Frontal cortex (tissue), 4 donors: Measurements from ENCODE around the gene ZNF215. TPM values are rescaled to one million over a fixed set of nuclear protein-coding genes. Genes with fewer than 3 reads are reported as not detected.
"Not testable (repeated sequence)": the region's sequence is repeated elsewhere in the genome, so short reads cannot be mapped to it uniquely, and the experiment has no call there.

Experiments
- DNase-seq, 2 donors: peaks; one replicate each; pipeline ENCODE4 v3.0.0; 2012; ENCODE audit warnings: low spot score in 2 of 2
- FAIRE-seq: peaks from 2 replicates; lab custom pipeline; 2012; peaks lifted over from hg19 to GRCh38; lab: Jason Lieb, UNC
- total RNA-seq: library from RNA; depleted of rRNA; stranded (reverse); fragments of >200 nt; gene quantifications from one replicate; pipeline ENCODE4 v1.2.3, GENCODE V29; 2014
- donor health status: control.
- donor health status: control.
- donor health status: control.

ZNF215 gene
- 5.3 TPM for total RNA-seq

- DNase-seq (peak in 1 of 2 donors; percentile 25), FAIRE-seq (no peak)
Observed at GRCh38 chr11:6926208-6927029, at the start of gene ZNF215. TSS of gene ZNF215 (plus strand) at chr11:6926426. CDS start at chr11:6932273, 5,847 bp downstream.

- no peak for FAIRE-seq
Observed at GRCh38 chr11:6876914-6877313, 49.3 kb upstream of the ZNF215 start.

GRCh38 chr11:6882751-6883150 lies 43.5 kb upstream of the ZNF215 start:
- no peak for DNase-seq
- FAIRE-seq: no peak

More at GRCh38 chr11:6876914-6877313, 49.3 kb upstream of the ZNF215 start:
- DNase-seq: no peak

- FAIRE-seq: not testable (repeated sequence)
Observed at GRCh38 chr11:6887711-6888110, 38.5 kb upstream of the ZNF215 start.

GRCh38 chr11:6888830-6889229 lies 37.4 kb upstream of the ZNF215 start:
- FAIRE-seq (no peak), DNase-seq (no peak)

More at GRCh38 chr11:6887711-6888110, 38.5 kb upstream of the ZNF215 start:
- not testable (repeated sequence) for DNase-seq

- FAIRE-seq (no peak), DNase-seq (no peak)
Observed at GRCh38 chr11:6889835-6890234, 36.4 kb upstream of the ZNF215 start.

GRCh38 chr11:6892400-6892799 lies 33.8 kb upstream of the ZNF215 start, which contains the start of gene OR2D2:
TSS of gene OR2D2 (minus strand) at chr11:6892500. CDS start at chr11:6892500, 0 bp downstream.
- DNase-seq: no peak
- FAIRE-seq: no peak

- FAIRE-seq: no peak
Observed at GRCh38 chr11:6894097-6894496, 32.1 kb upstream of the ZNF215 start.

GRCh38 chr11:6895010-6895409 lies 31.2 kb upstream of the ZNF215 start:
- DNase-seq (no peak), FAIRE-seq (no peak)

More at GRCh38 chr11:6894097-6894496, 32.1 kb upstream of the ZNF215 start:
- no peak for DNase-seq

- no peak for FAIRE-seq
- DNase-seq: no peak
Observed at GRCh38 chr11:6898911-6899310, 27.3 kb upstream of the ZNF215 start.

GRCh38 chr11:6900327-6900999 lies 25.8 kb upstream of the ZNF215 start:
- DNase-seq (no peak), FAIRE-seq (no peak)

GRCh38 chr11:6904804-6905203 lies 21.4 kb upstream of the ZNF215 start:
- not testable (repeated sequence) for DNase-seq, FAIRE-seq

- no peak for FAIRE-seq
- DNase-seq: no peak
Observed at GRCh38 chr11:6911378-6911777, 14.8 kb upstream of the ZNF215 start.

- FAIRE-seq (no peak), DNase-seq (no peak)
Observed at GRCh38 chr11:6911948-6912347, 14.3 kb upstream of the ZNF215 start.

GRCh38 chr11:6919698-6920097 lies 6.5 kb upstream of the ZNF215 start:
- FAIRE-seq (no peak), DNase-seq (no peak)

GRCh38 chr11:6920702-6921101 lies 5.5 kb upstream of the ZNF215 start, which contains the start of gene OR2D3:
TSS of gene OR2D3 (plus strand) at chr11:6921002. CDS start at chr11:6921002, 0 bp downstream.
- FAIRE-seq (no peak), DNase-seq (no peak)

GRCh38 chr11:6925007-6925577 lies 1.1 kb upstream of the ZNF215 start:
- DNase-seq (no peak), FAIRE-seq (peak; percentile 36)

GRCh38 chr11:6925636-6926207 lies 504 bp upstream of the ZNF215 start:
- DNase-seq (peak in 1 of 2 donors; percentile 4), FAIRE-seq (no peak)

GRCh38 chr11:6927030-6927617 lies 898 bp downstream of the ZNF215 start:
- FAIRE-seq (no peak), DNase-seq (no peak)

GRCh38 chr11:6928916-6929315 lies 2.7 kb downstream of the ZNF215 start:
- FAIRE-seq (no peak), DNase-seq (no peak)
